Erythroblast (primary cell): Measurements from ENCODE around the gene ICAM2.

Experiments used
- GATA1 ChIP-seq: IDR thresholded peaks from 2 replicates; pipeline ENCODE4 v1.6.1; 2011; ENCODE audit warnings: low read depth, mild to moderate bottlenecking, control low read depth, low read length, moderate library complexity
- POLR2A ChIP-seq: IDR thresholded peaks from 2 replicates; pipeline ENCODE4 v1.6.1; 2011; ENCODE audit warnings: mild to moderate bottlenecking, low read length

DNA sequence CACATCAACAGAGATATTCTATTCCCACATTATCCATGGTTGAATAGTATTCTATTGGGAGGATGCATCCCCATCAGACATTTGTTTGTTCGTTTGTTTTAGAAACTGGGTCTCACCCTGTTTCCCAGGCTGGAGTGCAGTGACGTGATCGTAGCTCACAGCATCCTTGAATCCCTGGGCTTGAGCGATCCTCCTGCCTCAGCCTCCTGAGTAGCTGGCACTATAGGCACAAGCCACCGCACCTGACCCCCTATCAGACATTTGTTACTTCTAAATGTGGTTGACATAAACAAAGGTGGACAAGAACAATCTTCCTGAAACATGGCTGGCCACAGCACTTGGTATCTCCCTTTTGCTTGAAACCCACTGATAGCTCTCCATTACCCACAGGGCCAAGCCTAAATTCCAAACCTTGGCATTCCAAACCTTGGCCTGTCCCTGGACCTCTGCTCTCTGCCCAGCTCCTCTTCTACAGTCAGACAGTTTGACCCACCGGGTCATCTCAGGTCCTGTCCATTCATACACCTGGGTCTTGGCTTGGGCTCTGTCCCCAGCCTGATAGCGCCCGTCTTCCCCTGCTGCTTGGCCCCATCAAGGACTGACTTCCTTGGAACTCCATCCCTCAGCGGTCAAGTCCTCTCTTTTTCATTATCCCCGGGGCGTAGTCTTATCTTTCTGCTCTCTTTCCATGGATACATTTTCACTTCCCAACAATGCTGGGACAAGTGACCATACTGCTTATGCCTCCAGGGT lies 23.8 kb downstream of the ICAM2 start:
- TF ChIP-seq POLR2A (no peak), GATA1 (no peak)
